Left cardiac atrium (tissue), 4 donors: ENCODE results near the gene ZNF559. TPM values are rescaled to one million over a fixed set of nuclear protein-coding genes. Genes with fewer than 3 reads are reported as not detected.
A peak's percentile ranks its signal among the peaks of the same experiment; 100 is the strongest.
"Not testable (repeated sequence)": the region's sequence is repeated elsewhere in the genome, so short reads cannot be mapped to it uniquely, and the experiment has no call there.

Experiments
- ATAC-seq, 2 donors: fragments of 200-7000 bp; cut with Tn5 transposase; one replicate each; pipeline ENCODE4 v1.9.1; 2020; ENCODE audit warnings: mild to moderate bottlenecking in 2 of 2, moderate library complexity in 2 of 2
- DNase-seq: peaks from one replicate; pipeline ENCODE4 v3.0.0-alpha.2; 2020
- intact Hi-C, 2 donors: fragments of 100-400 bp; cut with DNase I; formaldehyde crosslinking; loops; one replicate each; pipeline versions ENCODE4 v1.14.1 to v1.15.1; 2022 to 2023
- long read RNA-seq: library from polyadenylated mRNA; unstranded; transcript quantifications from one replicate; pipeline ENCODE4 v2.0.0, GENCODE V29; 2021
- total RNA-seq, 2 donors: library from RNA; stranded (reverse); fragmentation: NEBNext Ultra II Directional; extraction: Animal tissue kit (Norgen Biotek cat#: 25700); gene quantifications; one replicate each; pipeline ENCODE4 v1.2.1, GENCODE V29; 2021
- donor health status: DM: no; HTN: yes; CAD: no.
- donor health status: DM: no; HTN: yes; CAD: no; lungs with severe emphysema.
- donor health status: DM: yes; HTN: yes; CAD: no.
- donor health status: Dilated cardiomyopathy.

The ZNF559 gene
- total RNA-seq = 10 to 100 TPM; 13.6 to 14.7 TPM
- long read RNA-seq, partial matches to known transcripts = 3 of 11 reads
- long read RNA-seq, other reads (novel, unspliced or antisense) = 6 of 11 reads

GRCh38 chr19:9323919-9324583 lies at the start of gene ZNF559:
ZNF559 (plus strand) TSS chr19:9324179; CDS start chr19:9338550, 14,371 bp downstream.
- intact Hi-C loops = loop anchor here in 1 of 2 donors (10.0 kb wide), 2 partner anchors 211 to 471 kb away; partner anchors contain the start of gene ZNF426
- ATAC-seq (peak; percentile 98), DNase-seq (peak; percentile 94)

DNA sequence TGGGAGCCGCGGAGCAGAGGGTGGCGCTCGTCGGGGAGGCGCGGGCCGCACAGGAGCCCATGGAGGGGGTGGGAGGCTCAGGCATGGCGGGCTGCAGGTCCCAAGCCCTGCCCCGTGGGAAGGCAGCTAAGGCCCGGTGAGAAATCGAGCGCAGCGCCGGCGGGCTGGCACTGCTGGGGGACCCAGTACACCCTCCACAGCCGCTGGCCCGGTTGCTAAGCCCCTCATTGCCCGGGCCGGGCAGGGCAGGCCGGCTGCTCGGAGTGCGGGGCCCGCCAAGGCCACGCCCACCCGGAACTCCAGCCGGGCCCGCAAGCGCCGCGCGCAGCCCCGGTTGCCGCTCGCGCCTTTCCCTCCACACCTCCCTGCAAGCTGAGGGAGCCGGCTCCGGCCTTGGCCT lies 40.5 kb upstream of the ZNF559 start:
- DNase-seq, ATAC-seq, intact Hi-C loops: not testable (repeated sequence)

DNA sequence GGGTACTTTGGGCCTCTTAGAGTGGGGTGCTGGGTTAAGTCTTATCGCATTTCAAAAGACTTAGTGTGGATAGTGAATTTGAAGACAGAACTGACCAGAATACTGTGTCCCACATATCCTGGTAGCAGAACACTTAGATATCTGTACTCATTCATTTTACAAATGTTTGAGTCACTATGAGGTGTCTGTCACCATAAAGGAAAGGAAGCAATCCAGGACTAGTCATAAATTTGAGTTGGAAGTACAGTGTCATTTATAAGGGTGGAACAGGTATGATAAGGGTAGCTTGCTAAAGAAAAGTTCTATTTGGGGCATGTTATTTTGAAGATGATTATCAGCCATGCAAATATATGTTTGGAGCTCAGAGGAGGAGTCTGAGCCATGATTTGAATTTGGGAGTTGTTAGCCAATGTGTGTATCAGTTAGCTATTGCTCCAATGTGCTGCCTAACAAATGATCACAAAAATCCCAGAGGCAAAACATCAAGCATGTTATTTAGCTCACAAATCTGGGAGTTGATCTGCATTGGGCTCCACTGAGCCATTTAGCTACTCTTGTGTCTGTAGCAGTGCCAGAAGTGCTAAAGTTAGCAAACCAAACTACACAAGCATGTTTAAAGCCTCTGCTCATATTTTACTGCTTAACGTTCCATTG lies 34.6 kb upstream of the ZNF559 start:
- no peak for ATAC-seq
- no peak for DNase-seq
- intact Hi-C loops = no loop called here

GRCh38 chr19:9295411-9295849 lies 28.5 kb upstream of the ZNF559 start:
- no peak for DNase-seq
- intact Hi-C loops = no loop called here
- no peak for ATAC-seq

- intact Hi-C loops = no loop called here
- ATAC-seq (no peak), DNase-seq (no peak)
These were observed 27.6 kb upstream of the ZNF559 start for GRCh38 chr19:9296336-9296735.

GRCh38 chr19:9306443-9306842 lies 17.5 kb upstream of the ZNF559 start:
- intact Hi-C loops = no loop called here
- no peak for ATAC-seq
- DNase-seq = no peak

DNA sequence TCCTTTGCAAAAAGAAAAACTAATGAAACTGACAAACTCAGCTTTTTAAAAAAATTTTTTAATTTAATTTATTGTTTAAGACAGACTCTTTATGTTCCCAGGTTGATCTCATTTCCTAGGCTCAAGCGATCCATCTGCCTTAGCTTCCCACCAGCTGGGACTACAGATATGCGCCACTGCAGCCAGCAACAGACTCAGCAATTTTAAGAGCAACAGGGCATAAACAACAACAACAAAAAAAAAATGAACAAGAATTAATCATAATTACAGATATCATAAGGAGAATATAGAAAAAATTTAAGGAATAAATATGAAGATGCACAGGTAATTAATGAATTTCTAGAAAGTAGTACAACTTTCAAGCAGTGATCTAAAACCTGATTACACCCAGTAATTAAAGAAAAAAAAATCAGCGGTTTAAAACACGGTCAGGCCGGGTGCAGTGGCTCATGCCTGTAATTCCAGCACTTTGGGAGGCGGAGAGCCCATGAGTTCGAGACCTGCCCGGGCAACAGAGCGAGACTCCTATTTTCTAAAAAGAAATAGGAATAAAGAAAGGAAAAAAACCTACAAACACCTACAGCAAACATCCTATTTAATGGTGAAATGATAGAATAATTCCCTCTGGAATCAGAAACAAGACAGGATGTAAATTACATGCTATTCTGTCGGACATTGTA lies 15.7 kb upstream of the ZNF559 start:
- DNase-seq (no peak), ATAC-seq (no peak)
- intact Hi-C loops = no loop called here

DNA sequence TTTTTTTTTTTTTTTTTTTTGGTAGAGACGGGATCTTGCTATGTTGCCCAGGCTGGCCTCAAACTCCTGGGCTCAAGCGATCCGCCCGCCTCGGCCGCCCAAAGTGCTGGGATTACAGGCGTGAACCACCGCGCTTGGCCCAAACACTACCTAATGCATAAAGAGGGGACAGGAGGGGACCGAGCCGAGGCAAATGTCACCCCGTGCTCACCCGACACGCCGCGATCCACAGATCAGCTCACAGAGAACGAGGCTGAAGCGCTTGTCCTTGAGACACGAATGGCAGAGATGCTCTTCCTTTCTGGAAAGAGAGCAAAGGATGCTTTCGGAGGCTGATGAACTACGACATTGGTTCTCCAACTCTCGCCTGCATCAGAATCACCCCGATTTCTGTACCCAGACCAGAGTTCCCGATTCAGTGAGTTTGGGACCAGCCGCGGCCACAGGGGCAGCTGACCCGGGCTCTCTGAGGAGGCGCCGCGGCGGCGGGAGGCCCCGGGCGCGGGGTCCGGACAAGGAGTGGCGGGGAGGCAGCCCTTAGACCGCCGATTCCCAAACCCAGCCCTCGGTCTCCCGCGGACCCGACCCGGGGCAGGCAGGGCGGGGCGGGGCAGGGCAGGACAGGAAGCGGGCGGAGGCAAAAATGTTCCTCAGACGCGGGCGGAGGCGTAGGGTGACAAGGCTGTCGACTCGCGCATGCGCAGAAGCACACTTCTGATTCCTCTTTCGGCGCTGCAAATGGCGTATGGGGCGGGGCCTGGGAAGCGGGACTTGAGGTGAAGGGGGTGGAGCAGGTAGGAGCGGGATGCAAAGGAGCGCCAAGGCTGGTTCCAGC lies 14.6 kb upstream of the ZNF559 start, which contains the start of gene ZNF699:
TSS of gene ZNF699 (minus strand) at position 700 of the 835 bp plus-strand sequence. CDS start 4,719 bp downstream, outside the sequence.
- DNase-seq (peak; percentile 99), ATAC-seq (peak; percentile 98 to 99)
- intact Hi-C loops = no loop called here

GRCh38 chr19:9309974-9310446 lies 14.0 kb upstream of the ZNF559 start:
- intact Hi-C loops = no loop called here
- peak; percentile 94 for DNase-seq
- peak; percentile 92 to 97 for ATAC-seq

GRCh38 chr19:9313756-9314155 lies 10.2 kb upstream of the ZNF559 start:
- intact Hi-C loops = no loop called here
- no peak for DNase-seq
- no peak for ATAC-seq

DNA sequence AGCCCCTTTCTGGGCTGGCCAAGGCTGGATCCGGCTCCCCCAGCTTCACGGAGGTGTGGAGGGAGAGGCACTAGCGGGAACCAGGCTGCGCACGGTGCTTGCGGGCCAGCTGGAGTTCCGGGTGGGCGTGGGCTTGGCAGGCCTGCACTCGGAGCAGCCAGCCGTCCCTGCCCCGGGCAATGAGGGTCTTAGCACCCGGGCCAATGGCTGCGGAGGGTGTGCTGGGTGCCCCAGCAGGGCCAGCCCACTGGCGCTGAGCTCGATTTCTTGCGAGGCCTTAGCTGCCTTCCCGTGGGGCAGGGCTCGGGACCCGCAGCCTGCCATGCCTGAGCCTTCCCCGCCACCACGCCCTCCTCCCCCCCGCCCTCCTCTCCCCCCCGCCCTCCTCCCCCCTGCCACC lies 2.6 kb upstream of the ZNF559 start:
- no peak for DNase-seq
- intact Hi-C loops = loop anchor here in 1 of 2 donors (10.0 kb wide), 2 partner anchors 213 to 473 kb away; partner anchors contain the start of gene ZNF426
- no peak for ATAC-seq

GRCh38 chr19:9321756-9322155 lies 2.2 kb upstream of the ZNF559 start:
- intact Hi-C loops = loop anchor here in 1 of 2 donors (10.0 kb wide), 2 partner anchors 213 to 473 kb away; partner anchors contain the start of gene ZNF426
- ATAC-seq, DNase-seq: not testable (repeated sequence)

- intact Hi-C loops = loop anchor here in 1 of 2 donors (10.0 kb wide), 2 partner anchors 213 to 473 kb away; partner anchors contain the start of gene ZNF426
- not testable (repeated sequence) for ATAC-seq, DNase-seq
These were observed 1.8 kb upstream of the ZNF559 start for GRCh38 chr19:9322201-9322600.

- DNase-seq (peak; percentile 75), ATAC-seq (peak; percentile 81 to 86)
- intact Hi-C loops = loop anchor here in 1 of 2 donors (10.0 kb wide), 2 partner anchors 211 to 471 kb away; partner anchors contain the start of gene ZNF426
These were observed 441 bp upstream of the ZNF559 start for GRCh38 chr19:9323557-9323918.

- no peak for DNase-seq
- ATAC-seq = no peak
- intact Hi-C loops = loop anchor here in 1 of 2 donors (10.0 kb wide), 2 partner anchors 210 to 470 kb away; partner anchors contain the start of gene ZNF426
These were observed 594 bp downstream of the ZNF559 start for GRCh38 chr19:9324584-9324962.

DNA sequence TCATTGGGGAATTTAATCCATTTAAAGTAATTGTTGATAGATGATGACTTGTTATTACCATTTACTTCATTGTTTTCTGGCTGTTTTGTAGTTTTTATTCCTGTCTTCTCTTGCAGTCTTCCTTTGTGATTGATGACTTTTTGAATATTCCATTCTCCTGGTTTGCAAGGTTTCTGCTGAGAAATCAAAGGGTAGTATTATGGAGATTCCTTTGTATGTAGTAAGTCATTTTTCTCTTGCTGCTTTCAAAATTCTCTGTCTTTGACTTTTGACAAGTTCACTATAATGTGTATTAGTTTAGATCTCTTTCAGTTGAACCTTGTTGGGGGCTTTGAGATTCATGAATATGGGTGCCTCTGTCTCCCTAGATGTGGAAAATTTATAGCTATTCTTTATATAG lies 6.0 kb downstream of the ZNF559 start:
- ATAC-seq (no peak), DNase-seq (no peak)
- intact Hi-C loops = loop anchor here in 1 of 2 donors (10.0 kb wide), 2 partner anchors 205 to 465 kb away; partner anchors contain the start of gene ZNF426

GRCh38 chr19:9342610-9343304 lies 18.8 kb downstream of the ZNF559 start:
- intact Hi-C loops = no loop called here
- ATAC-seq = no peak
- no peak for DNase-seq

DNA sequence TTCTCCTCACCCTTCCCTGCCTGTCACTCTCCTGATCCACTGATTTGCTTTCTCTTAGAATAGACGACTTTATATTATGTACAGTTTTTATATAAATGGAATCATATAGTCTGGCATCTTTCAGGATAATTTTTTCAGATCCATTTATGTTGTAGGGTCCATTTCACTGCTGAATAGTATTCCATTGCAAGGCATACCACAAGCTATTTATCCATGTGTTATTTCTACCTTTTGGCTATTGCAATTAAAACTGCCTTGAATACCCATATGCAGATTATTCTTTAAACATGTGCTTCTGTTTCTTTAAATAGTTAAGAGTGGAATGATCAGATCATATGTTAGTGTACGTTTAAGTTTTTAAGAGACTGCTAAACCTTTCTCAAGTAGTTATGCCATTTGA lies 21.0 kb downstream of the ZNF559 start:
- intact Hi-C loops = no loop called here
- no peak for ATAC-seq
- no peak for DNase-seq
